Skin epidermis (tissue), 12 donors: ENCODE results near the gene TMEM92.
"Not testable (repeated sequence)": the region's sequence is repeated elsewhere in the genome, so short reads cannot be mapped to it uniquely, and the experiment has no call there.

Experiments used
- H3K27ac ChIP-seq, 21 experiments: fragments of 200-600 bp; sonication (generic) in 11 of 21; one replicate each; pipeline ENCODE4 v1.5.0; 2020; ENCODE audit warnings: mild to moderate bottlenecking in 3 of 21, inconsistent platforms in 2 of 21, moderate library complexity in 2 of 21
- H3K4me3 ChIP-seq, 7 experiments: fragments of 200-600 bp; sonication (generic) in 2 of 7; one replicate each; pipeline ENCODE4 v1.5.0; 2020; ENCODE audit warnings: inconsistent platforms in 2 of 7, mild to moderate bottlenecking in 2 of 7, moderate library complexity in 1 of 7

TMEM92 gene

DNA sequence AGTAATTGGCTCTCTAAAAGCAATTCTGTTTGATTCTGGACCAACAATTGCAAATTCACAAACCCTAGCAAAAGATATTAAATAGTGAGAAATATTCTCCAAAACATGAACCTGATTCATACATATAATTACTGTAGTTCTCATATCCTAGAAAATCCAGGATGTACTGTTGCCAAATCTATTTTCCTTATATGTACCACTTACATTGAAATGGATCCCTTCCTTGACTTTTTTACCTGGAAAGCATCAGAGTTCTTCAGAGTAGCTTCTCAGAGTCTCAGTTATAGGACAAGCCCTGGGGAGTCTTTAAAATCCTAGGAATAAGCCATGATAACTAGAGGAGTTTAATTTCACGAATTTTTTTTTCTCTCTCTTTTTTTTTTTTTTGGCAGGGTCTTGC, 16.7 kb downstream of the TMEM92 start:
- no peak overlapping the region for H3K4me3 ChIP-seq
- H3K27ac ChIP-seq = peak overlapping the region in 12 of 21 experiments; percentile 65 to 86 (median 78)

DNA sequence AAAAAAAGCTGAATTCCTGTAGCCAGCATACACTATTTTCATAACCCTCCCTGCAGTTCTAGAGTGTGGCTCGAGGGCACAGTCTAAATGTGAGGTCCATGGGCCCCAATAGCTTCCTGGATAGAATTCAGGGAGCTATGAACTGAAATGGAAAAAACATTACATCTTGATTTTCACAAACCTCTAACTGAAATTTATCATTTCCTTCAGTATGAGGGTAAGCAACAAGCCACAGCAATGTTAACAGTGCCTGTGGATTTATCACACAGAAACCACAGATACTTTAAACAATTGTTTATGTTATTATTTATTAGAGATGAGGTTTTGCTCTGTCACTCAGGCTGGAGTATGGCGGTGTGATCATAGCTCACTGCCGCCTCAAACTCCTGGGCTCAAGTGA, 18.2 kb downstream of the TMEM92 start:
- Histone ChIP-seq H3K27ac (no peak overlapping the region), H3K4me3 (no peak overlapping the region)

DNA sequence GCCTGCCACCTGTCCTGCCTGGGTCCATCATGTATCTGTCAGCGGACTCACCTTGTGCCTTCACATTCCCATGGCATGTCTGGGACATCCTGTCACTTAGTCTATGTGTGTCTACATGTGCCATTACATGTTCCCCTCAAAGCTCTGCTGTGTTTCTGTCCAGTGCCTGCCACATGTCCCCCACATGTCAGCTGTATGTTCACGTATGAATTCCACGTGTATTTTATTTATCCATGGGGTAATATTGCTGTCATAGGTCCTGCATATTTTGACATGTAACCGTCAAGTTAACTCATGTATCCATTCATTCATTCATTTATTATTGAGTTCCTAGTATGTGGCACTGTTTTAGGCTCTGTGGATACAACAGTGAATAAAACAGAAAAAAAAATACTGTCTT, 20.8 kb downstream of the TMEM92 start:
- Histone ChIP-seq H3K27ac (no peak overlapping the region), H3K4me3 (no peak overlapping the region)

DNA sequence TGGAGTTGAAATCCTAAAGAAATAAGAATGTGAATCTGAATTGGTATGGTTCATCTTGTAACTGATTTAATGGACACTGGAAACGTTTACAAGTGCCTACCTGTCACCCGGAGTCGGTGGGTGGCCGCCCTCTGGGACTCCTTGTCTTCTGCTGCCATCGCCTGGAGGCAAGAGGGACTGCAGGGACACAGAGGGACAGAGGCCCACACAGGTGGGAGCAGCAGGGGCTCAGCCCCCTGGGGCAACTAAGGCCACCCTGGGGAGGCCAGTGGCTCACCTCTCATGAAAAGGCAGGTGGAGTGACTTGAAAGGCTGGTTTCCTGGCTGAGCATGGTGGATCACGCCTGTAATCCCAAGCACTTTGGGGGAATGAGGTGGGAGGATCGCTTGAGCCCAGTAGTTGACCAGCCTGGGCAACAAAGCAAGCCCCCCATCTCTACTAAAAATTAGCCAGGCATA, 23.2 kb downstream of the TMEM92 start:
- Histone ChIP-seq H3K27ac (peak overlapping the region in 1 of 21 experiments; percentile 1), H3K4me3 (no peak overlapping the region)

DNA sequence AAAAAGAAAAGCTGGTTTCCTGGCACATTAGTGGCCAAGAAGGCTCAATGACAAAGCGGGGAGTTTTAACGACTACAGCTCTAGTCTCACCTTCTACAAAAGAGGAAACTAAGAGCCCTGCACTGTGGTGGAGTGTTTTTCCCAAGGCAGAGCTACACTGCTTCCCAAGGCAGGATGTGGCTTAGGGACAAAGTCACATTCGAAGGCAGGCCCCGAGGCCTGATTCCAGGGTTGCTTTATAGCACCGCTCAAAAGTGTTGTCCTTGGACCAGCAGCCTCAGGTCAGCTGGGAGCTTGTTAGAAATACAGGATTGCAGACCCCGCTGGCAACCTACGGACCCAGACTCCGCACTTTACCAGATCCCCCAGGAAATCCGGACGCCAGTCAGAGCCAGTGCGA, 23.8 kb downstream of the TMEM92 start:
- H3K27ac ChIP-seq = no peak overlapping the region
- H3K4me3 ChIP-seq = no peak overlapping the region

DNA sequence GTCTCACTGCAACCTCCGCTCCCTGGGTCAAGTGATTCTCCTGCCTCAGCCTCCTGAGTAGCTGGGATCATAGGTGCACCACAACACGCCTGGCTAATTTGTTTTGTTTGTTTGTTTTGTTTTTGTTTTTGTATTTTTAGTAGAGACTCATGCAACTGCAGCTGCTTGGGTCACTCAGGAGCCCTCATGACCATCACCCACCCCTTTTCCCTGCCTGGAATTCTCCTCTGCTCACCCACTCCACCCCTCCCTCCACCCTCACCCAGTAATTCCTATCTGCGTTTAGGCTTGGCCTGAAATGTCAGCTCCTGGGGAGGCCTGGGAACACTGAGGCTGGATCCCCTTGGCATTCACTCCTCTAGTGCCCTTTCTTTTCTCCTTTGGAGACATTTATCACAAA, 25.5 kb downstream of the TMEM92 start:
- Histone ChIP-seq H3K4me3 (no peak overlapping the region), H3K27ac (no peak overlapping the region)

DNA sequence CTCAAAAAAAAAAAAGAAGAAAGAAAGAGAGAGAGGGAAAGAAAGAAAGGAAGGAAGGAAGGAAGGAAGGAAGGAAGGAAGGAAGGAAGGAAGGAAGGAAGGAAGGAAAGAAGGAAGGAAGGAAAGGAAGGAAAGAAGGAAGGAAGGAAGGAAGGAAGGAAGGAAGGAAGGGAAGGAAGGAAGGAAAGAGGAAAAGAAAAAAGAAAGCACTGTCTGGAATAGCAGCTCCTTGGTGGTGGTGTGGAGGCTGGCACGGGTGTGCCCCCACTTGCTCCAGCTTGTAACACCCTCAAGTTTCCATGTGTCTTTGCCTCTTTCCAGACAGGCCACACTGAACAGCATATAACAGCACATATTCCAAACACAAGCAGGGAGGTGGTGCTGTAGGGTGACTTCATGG, 26.6 kb downstream of the TMEM92 start:
- H3K27ac ChIP-seq, H3K4me3 ChIP-seq: not testable (repeated sequence)

DNA sequence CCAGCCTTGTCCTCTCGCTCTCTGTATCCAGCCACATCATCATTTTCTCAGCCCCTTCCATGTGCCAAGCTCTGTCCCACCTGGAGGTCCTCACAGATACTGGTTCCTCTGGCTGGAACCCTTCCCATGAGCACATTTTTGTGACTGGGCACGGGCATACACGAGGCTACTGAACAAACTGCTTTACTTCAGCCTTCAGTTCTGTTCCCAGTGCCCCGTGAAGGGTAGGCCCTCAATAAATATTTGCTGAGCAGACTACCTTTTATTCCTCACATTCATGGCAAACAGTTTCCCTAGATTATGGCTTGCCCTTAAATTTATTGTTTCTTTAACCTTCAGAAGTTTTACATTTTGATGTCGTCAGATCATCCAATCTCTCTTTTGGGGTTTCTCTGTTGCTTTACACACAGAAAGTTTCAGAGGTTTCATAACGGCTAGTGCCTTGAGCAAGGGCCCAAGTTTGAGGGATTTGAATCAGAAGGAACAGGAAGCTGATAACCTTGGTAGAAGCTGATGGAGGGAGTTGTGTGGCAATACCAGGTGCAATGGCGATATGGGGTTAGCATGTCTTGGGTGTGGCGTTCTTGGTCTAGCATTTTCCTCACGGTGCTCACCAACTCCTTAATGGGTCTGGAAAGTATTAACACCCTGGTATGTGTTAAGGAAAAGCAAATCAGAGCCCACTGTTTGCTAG, 27.8 kb downstream of the TMEM92 start:
- Histone ChIP-seq H3K27ac (no peak overlapping the region), H3K4me3 (no peak overlapping the region)

DNA sequence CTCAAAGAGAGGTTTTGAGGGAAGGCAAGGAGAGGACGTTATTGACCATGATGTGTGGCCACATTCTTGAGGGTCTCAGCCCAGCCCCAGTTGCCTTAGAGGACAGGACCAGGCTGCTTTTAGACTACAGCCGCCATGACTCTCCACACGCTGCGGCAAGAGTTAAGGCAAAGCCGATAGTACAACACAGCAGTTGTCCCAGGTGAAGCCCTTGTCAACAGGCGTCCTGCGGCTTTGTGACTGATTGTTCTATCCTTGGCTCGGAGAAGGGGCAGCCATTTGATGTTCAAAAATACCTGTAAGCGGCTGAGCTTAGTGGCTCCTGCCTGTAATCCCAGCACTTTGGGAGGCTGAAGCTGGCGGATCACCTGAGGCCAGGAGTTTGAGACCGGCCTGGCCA, 28.8 kb downstream of the TMEM92 start:
- H3K4me3 ChIP-seq = no peak overlapping the region
- H3K27ac ChIP-seq = no peak overlapping the region

DNA sequence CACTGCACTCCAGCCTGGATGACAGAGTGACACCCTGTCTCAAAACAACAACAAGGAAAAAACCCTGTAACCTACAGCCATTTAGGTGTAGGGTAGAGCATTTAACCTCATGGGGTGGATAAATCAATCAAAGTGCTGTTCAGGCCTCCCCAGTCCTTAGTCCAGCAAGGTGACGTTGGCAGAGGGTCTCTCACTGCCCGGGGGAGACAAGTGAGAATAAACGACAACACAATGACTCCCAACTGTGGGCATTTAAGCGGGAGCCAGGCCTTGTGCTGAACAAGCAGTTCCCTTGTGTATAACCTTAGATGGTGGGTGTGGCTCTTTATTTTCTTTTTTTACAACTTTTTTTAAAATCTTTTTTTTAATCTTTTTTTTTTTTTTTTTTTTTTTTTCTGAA, 29.3 kb downstream of the TMEM92 start:
- H3K27ac ChIP-seq = no peak overlapping the region
- H3K4me3 ChIP-seq = no peak overlapping the region

DNA sequence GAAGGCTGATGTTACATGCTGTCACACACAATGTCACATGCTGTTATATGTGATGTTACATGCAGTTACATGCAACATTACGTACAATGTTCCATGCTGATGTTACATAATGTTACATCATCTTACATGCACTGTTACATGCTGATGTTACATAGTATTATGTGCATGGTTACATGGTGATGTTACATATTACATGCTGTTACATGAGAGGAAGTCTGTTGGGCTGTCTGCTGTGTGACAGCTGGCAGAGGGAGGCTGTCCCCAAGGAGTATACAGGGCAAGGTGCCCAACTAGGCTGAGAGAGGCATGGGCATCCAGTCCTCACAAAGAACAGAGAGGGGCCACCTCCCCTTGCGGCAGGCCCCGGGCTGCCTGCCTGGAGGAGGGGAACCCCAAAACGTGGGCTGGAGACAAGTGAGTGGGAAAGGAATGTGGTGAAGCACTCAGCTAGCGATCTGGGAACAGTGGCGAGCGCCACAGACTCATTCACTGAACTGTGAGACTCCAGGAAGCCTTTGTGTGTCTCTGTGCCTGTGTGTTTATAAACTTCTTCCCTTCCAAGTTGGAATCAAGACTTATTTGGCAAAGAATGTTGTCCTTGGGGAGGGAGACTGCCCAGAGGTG, 30.6 kb downstream of the TMEM92 start:
- Histone ChIP-seq H3K27ac (peak overlapping the region in 1 of 21 experiments; percentile 5), H3K4me3 (no peak overlapping the region)

DNA sequence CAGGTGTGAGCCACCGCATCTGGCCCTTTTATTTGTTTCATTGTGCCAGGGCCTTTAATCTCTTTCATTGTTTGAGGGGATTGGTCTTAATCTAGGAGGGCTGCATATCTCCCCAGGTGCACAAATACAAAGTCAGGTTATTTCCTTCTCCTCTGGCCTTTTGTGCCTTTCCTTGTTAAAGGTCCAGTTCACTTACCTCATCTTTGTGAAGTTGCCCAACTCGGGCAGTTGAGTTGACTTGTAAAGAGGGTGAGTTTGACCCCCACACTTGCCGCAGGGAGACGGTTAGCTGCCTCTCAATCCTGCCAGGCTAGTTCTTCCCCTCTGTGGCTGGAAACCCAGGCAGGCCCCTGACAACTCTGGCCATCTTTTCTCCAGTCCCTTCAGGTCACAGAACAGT, 33.4 kb downstream of the TMEM92 start:
- no peak overlapping the region for H3K27ac ChIP-seq
- H3K4me3 ChIP-seq = no peak overlapping the region

DNA sequence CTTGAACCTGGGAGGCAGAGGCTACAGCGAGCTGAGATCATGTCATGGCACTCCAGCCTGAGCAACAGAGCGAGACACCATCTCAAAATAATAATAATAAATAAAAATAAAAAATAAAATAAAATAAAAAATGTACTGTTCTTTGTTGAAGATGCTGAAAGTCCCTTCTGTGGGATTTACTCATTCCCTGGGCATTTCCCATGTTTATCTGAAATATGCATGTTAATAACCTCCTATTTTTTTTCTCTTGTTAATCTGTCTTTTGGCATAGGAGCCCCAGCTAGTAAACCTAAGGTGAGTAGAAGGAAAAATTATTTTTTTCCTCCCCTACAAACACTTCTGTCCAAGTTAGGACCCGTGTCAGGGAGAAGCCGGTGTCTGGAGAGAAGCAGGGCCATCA, 34.4 kb downstream of the TMEM92 start:
- Histone ChIP-seq H3K27ac (no peak overlapping the region), H3K4me3 (no peak overlapping the region)

DNA sequence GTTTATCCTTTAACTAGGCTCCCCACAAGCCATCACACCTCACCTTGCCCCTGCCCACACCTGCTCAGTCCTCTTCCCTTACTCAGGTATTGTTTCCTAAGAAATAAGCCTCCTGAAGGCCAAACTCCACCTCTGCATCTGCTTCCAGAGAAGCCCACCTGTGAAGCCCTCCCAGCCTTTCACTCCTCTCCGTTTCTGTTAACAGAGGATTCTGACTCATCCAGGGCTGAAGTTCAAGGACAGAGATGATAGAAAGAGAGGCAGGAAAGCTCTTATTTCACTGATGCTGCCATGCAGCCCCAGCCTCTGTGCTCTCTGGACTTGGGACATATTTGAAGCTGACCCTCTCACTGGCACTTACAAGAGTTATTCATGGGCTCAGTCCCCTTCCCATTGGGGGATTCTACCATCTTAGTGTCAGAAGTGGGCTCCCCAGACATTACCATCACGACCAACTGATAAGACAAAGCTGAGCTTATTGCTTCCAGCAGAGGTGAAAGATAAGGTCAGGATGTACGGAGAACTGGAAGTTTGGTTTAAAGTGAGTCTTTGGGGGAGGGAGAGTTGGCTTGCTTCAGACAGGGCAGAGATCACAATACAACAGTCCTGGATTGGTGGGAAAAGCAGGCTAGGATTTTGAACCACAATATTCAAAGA, 36.3 kb downstream of the TMEM92 start:
- Histone ChIP-seq H3K27ac (no peak overlapping the region), H3K4me3 (no peak overlapping the region)

DNA sequence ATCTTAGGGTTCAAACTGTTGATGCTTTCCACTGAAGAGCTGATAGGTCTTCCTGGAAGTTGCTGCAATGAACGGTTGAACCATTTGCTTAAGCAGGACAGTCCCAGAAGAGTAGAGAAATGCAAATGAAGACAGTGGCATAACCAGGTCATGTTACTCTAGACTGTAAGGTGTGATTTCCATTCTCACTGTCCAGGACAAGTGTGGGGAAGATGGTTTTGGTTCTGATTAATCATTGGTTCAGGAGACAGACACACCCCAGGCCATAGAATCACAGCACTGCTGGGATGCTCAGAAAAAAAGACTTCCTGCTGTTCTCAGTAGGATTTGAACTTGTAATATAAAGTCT, 36.8 kb downstream of the TMEM92 start:
- Histone ChIP-seq H3K4me3 (no peak overlapping the region), H3K27ac (no peak overlapping the region)

DNA sequence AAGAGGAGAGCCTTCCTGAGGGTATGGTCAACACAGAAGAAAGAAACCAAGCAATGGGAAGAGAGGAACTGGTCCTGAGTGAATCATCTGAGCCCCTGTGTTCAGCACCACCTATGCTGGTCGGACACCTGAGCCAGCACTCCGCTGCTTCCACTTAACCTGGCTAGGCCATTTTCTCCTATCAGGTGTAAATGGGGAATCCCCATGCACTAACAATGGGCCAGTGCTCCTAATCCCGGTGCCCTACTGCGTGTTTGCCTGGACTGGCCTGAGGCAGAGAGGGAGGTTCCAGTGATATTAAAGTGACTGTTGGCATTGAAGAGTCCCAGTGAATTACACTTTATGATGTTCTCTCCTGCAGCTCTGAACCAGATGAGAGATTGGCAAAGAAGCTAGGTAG, 37.2 kb downstream of the TMEM92 start:
- Histone ChIP-seq H3K4me3 (no peak overlapping the region), H3K27ac (no peak overlapping the region)

DNA sequence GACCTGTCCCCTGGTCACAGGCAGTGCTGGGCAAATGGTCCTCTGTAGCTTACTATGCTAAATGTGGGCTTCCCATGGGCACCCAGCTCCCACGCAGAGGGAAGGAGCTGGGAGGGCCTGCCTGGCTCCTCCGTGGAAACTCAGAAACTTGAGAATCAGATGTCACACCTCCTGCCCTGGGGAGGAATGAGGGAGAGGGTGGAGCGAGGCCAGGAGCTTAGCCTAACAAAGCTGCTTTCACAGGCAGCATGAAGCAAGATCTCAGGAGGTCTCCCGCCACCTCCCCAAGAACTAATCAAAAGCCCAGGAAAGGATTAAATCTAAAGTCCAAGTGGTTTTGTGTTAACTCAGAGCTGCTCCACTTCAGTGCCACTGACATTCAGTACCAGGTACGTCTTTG, 38.0 kb downstream of the TMEM92 start:
- no peak overlapping the region for H3K4me3 ChIP-seq
- no peak overlapping the region for H3K27ac ChIP-seq

DNA sequence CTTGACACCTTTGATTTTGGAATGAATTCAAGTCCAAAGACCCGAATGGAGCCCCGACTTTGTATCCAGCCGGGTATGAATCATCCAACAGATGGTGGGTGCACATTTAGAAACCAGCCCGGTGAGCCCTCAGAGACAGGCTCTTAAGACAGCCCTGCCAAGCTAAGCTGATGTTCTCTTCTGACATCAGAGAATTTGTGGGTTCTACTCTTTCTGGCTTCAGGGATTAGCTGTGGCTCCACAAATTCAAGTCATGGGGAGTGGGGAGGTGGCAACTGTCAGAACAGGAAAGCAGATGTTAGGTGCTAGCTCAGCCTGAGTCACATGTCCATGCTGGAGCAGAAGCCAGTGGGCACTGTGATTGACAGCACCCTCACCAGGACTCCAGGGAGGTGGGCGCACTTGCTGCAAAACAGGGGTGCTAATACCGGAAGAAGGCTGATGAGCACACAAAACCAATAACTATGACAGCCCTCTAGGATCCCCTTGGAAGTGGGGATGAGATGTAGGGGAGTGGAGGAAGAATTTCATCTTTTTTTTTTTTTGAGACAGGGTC, 40.3 kb downstream of the TMEM92 start:
- no peak overlapping the region for H3K27ac ChIP-seq

DNA sequence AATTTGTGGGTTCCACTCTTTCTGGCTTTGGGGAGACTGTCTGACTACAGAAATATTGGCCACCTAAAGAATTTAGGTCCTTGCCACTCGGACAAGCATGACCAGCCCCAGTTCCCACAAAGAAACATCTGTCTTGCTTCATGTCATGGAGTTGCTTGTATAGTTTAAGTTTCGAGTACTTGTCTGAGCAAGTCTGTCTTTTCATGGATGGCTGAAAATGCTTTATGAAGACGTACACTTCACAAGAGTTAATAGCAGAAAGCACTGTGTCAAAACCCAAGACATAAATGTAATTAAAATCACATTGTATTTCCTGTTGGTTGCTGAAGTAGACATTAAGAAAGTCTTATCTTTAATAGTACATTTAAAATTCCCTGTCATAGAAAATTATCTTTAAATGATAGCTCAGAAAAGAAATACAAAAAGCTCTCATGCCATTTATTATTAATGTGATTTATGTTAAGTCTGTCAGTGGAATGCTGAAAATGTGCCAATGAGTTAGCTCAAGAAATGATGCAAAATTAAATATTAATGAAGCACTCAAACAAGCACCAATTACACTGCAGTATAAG, 41.8 kb downstream of the TMEM92 start:
- no peak overlapping the region for H3K4me3 ChIP-seq
- peak overlapping the region in 7 of 21 experiments; percentile 1 to 61 (median 40) for H3K27ac ChIP-seq

More for the DNA sequence above, 40.3 kb downstream of the TMEM92 start:
- no peak overlapping the region for H3K4me3 ChIP-seq

DNA sequence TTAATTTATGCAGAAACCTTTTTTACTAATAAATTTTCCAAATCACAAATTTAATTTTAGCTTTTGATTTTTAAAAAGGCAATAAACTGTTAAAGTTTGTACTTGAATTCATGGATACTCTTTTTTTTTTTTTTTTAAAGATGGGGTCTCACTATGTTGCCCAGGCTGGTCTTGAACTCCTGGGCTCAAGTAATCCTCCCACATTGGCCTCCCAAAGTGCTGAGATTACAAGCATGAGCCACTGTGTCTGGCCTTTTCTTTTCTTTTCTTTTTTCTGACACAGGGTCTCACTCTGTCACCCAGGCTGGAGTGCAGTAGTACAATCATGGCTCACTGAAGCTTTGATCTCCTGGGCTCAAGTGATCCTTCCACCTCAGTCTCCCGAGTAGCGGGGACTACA, 42.4 kb downstream of the TMEM92 start:
- peak overlapping the region in 4 of 21 experiments; percentile 12 to 86 (median 34) for H3K27ac ChIP-seq
- not testable (repeated sequence) for H3K4me3 ChIP-seq

DNA sequence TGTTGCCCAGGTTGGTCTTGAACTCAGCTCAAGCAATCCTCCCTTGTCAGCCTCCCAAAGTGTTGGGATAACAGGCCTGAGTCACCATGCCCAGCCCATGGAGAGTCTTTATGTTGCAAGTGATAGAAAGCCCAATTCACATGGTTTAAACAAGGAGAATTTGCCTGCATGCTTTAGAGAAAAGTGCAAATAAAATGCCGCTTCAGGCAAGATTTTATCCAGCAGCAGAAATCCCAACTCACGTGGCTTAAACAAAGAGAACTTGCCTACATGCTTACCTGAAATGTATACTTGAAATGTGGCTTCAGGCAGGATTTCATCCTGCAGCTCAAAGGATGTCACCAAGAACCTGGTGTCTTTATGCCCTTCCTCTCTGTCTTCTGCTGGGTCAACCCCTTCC, 42.9 kb downstream of the TMEM92 start:
- Histone ChIP-seq H3K27ac (peak overlapping the region in 7 of 21 experiments; percentile 18 to 86 (median 37)), H3K4me3 (no peak overlapping the region)
